HG03439 (cell line): ENCODE results near the gene RSPO4.

Source experiments
- ATAC-seq: cut with Tn5 transposase; IDR thresholded peaks from one replicate; pipeline ENCODE4 v1.9.1; 2021; ENCODE audit warnings: mild to moderate bottlenecking, moderate library complexity; ENCODE audit not compliant: unreplicated experiment

The RSPO4 gene

DNA sequence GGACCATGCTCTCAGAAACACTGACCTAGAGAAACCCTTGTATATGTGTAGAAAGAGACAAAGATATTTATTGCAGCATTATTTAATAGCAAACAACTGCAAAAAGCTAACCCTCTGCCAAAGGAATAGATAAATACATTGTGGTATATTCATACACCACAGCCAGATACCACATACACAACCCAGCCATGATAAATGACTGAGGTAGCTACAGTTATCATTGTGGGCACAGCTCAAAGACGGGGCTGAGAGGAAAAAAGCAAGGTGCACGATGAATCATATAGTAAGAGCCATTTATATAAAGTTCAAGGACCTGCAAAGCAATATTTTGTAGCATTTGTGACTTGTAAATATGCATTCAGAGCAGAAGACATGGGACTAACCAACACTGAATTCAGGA, 30.8 kb downstream of the RSPO4 start:
- ATAC-seq = no peak

DNA sequence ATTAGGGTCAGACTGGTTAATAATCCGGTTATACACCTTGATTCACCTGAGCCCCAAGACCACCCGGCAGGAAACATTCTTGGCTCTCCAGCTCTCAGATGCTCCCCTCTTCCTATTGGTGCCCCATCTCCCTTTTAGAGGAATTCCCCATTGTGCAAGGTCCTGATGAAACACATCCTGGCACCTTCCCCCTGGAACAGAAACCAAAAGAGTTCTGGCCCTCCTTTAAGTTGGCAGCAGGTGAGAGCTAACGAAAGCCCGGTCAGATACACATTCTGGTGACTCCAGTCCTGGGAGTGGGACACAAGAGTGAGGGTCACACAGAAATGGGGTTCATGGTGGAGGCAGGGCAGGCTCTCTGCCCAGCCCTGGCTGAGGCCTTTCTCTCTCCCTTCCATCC, 32.2 kb downstream of the RSPO4 start:
- no peak for ATAC-seq

DNA sequence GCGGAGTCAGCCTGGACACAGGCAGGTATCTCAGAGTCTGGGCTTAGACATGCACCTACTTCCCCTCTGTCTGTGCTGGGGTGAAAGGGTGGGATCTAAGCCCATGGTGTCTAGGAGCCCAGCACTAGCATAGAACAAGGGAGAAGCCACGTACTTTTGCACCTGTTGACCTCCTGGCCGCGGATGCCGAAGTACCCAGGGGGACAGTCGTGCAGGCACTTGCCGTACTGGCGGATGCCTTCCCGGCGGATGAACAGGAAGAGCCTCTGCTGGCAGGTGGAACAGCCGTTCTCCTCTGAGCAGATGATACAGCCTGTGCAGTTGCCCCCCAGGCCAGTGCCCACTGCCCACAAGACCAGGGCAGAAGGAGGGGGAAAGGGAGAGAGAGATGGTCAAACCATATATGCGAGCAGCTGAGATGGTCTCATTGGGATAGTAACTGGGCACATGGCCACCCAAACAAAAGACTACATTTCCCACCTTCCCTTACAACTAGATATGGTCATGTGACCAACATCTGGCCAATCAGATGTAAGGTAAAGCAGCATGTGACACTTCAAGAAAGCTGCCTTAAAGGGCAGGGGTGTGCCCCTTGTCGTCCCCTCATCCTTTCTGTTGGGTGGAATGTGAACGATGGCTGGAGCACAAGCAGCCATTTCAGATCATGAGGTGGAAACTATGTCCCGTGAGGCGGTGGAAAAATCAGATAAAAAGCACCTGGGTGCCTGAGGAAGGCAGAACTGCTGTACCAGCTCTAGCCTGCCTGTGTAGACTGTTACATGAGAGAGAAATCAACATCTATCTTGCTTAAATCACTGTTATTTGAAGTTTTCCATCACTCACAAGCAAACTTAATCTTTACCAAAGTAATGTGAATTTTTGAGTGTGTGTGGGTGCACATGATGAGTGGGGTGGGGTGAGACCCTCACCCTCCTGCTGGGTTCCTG, 34.0 kb downstream of the RSPO4 start:
- ATAC-seq = no peak

DNA sequence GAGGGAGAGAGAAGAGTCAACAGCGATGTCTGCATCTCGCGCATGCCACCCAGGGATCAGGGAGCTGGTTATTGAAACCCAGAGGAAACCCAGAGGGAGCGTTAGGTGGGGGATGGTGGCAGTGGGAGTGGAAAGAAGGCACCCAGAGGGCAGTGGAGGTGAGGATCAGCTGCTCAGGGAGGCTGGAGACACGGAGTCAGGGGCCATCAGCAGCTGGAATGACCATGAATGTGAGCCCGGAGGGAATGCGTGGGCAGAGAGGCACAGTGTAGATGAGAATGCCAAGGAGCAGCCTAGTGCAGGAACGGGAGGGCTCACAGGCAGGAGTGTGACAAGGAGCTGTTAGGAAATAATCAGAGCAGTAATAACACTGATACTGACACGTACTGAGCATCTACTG, 36.2 kb downstream of the RSPO4 start:
- ATAC-seq = no peak

DNA sequence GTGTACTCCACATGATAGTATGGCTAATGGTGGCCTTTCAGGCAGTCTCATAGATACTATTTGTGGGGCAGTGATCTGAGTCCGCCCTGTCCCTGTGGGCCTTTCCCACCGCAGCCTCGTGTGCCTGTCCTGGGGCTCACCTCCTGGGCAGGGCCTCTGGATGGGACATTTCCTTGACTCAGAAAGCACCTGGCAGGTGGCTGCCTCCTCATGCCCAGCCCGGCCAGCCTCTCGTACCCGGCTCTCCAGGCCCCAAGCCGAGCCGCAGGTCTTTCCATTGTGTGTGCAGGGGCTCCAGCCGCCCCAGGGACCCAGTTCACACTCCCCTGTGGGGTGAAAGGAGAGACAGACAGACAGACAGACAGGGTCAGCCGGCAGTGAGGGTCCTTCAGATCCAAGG, 38.3 kb downstream of the RSPO4 start:
- no peak for ATAC-seq

DNA sequence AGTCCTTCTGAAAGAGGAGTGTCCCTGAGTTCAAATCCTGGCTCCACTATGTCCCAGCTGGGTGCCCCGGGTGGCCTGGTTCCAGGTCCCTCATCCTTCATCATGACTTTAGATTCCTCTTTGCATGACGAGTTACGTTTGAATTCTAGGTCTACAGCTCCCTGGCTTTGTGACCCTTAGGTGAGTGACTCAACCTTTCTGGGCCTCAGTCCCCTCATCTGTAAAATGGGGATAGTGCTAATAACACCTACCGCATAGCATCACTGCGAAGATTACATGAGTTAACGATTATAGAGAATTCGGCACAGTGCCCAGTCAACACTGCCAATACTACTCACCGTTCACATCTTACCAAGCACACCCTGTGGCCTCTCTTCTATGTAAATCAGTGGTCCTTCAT, 39.4 kb downstream of the RSPO4 start:
- no peak for ATAC-seq

DNA sequence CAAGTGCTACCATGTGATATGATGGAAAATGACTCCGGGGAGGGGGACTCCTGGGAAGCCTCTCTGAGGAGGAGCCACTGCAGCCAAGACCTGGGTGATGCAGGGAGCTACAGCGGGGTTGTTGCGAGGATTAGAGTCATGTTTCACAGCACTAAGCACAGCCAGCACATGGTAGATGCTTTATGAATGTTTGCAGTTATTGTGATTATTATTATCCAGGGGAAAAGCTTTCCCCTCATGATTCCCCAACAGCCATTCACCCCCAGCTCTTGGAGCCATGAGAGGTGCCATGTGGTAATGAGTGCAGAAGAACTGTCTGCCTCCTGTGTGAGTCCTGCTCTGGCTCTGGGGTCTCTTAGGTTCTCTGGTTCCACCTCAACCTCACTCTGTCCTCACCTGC, 39.9 kb downstream of the RSPO4 start:
- ATAC-seq = no peak

DNA sequence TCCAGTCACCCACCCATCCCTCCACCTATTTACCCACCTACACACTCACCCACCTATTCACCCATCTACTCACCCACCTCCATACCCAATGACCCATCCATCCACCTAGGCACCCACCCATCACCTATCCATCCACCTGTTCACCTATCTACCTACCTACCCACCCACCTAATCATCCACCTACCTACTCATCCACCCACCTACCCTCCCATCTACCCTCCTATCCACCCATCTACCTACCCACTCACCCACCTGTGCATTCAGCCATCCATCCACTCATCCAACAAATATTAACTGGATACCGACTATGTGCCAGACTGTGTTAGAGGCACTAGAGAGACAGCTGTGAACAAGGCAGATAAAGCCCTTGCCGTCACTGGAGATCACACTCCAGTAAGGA, 40.3 kb downstream of the RSPO4 start:
- ATAC-seq = no peak

DNA sequence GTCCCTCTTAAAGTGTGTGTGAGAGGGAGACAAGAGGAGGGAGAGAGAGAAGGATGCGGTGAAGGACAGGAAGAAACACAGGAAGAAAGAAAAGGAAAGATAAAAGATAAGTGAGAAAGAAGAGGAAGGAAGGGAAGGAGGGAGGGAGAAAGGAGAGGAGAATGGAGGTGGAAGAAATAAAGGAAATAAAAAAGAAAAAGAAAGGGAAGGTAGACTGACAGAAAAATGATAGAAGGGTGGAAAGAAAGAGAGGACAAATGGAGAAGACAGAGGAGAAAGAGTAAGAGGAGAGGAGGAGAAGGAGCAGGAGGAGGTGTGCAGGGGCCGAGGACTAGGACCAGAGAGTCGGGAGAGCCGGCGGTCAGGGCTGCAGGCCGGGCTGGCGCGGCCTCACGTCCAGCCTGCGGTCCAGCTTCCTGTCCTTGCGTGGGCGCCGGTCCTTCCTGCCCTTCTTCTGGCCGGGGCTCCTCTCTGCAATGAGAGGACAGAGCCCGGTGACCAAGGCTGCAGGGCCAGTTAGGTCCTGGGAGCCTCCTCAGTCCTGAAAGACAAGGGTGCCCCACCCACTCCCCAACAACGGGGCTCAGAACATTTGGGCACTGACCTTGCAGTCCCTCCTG, 42.0 kb downstream of the RSPO4 start:
- ATAC-seq = no peak

DNA sequence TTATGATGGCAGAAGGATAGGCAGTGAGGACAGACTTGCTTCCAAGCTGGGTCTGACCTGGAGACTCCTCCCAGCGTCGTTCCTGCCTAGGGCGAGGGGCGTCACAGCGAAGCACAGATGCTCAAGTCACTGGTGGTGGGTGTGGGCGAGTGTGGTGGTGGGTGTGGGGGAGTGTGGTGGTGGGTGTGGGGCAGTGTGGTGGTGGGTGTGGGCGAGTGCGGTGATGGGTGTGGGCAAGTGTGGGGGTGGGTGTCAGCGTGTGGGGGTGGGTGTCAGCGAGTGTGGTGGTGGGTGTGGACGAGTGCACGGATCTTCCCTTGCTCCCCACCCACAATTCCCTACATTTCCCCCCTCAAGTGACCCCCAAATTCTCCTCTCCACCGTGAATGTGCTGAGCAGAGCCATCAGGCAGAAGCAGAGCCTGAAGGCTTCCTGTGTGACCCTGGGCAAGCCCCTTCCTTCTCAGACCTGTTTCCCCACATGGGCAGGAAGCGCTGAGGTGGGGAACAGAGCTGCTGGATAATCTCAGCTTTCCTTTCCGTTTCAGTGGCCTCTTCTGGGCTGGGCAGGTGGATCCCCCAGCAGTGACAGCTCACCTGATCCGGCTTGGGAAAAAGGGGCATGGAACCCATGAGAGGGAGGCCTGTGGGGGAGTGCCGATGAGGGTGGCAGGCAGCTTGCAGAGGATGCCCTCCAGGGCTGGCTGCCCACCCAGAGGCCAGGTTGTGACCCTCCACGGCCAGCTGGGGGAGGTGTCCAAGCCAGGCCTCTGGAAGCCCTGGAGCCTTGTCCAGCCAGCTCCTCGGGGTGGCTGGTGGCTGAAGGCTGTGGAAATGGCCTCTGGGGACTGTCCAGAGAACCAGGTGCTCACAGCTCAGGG, 42.9 kb downstream of the RSPO4 start:
- ATAC-seq = no peak

DNA sequence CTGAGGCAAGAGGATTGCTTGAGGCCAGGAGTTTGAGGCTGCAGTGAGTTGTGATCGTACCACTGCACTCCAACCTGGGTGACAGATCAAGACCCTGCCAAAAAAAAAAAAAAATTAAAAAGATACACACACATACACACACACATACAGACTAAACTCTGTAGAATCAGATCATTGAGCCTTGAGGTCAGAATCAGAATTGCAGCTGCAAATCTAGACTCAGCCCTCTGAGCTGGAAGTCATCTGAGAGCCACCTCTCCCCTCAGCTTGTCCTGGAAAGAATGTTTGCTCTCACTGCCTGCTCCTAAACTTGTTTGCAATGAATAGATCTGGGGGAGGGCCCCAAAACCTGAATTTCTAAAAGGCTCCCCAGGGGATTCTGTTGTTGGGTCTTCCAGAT, 44.6 kb downstream of the RSPO4 start:
- no peak for ATAC-seq

DNA sequence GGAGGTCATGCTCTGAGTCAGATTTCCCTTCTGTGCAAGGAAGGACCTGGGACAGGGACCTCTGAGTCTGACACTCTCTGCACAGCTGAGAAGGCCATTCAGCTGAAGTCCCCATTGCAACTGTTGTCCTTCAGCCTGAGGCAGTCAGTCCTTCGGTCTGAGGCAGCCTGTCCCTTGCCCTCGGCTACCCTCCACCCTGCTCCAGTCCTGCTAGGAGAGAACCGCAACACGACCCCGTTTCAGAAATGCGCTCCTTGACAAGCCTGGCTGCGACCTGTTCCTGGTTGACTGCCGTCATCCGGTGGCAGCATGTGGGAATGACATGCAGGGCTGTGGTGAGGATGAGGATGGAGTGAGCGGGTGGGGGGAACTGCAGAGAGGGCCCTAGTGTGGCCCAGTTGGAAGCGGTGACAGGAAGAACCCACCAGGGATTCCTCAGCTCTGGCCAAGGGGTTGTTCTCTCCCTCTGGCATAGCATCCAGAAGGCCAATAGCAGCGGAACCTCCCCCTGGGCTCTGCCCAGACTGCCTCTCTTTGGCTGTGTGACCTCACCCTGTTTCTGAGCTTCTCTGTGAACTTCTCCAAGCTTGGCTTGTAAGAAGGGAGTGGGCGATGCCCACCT, 45.7 kb downstream of the RSPO4 start:
- no peak for ATAC-seq

DNA sequence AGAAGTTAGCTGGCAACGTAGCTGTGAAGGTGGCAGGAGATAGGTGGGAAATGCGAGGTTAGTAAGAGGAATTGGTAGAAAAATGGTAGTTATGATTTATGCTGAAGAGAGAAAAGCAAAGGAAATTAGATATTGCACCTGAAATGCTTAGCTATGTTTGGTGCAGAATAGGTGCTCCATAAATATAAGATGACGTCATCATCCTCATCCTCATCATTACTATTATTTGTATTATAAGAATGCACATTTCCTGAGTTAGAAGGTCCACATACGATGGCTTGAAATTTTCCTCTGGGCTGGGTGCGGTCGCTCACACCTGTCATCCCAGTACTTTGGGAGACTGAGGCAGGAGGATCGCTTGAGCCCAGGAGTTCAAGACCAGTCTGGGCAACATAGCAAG, 46.5 kb downstream of the RSPO4 start:
- no peak for ATAC-seq

DNA sequence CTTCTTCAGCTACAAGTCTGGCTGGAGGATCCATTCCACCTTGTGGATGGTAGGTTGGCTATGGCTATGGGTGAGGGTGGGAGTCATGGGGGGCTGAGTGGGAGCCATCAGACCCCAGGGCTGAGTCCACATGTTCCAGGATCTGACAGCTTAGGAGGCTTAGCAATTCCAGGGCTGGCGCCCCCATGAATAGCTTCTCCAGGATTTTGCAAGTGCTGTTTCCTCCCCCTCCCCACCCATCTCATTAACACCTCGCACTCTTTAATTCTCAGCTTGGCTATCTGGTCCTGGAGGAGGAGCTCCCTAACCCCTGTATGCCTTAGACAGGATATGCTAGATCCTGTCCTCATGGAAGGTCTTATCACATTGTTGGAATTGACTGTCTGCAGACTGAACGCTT, 47.0 kb downstream of the RSPO4 start:
- no peak for ATAC-seq

DNA sequence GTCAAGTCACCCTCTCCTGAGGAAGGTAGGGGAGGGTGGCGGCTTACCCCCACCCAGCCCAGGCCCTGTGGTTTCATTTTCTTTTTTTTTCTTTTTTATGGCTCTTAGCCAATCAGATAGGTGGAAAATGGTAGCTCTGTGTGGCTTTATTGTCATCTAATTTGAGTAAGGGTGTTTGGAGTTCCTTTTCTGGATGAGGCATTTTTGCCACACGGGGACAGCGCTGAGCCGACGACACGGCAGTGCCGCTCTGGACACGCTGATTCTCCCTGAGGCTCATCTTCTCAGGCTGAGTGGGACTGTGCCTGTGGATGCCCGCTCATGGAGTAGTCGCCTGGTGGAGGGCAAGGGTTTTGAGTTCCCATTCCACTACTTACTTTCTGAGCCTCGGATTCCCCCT, 48.4 kb downstream of the RSPO4 start:
- no peak for ATAC-seq

DNA sequence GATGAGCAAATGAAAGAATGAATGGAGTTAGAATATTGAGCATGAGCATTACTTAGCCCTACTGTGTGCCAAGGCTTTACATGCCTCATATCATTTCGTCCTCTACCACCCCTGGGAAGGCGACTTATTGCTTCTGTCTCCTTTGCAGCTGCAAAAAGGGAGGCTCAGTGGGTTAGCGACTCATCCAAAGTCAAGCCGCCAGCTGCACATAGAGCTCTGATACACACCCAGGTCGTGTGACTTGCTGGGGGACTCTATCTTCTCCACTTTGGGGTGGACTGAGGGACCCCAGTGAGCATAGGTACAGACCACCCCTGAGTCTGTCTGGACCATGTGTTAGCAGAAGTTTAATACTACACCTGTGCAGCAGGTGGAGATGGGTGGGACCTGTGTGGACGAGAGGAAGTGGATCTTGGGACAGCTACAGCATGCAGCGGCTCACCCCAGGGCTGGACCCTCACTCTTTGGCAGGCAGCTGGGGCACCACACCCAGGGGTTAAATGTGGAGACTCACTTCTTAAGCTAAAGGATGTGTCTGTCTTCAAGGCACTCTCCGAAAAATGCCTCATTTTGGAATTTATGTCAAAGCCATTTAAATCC, 49.8 kb downstream of the RSPO4 start:
- ATAC-seq = no peak

DNA sequence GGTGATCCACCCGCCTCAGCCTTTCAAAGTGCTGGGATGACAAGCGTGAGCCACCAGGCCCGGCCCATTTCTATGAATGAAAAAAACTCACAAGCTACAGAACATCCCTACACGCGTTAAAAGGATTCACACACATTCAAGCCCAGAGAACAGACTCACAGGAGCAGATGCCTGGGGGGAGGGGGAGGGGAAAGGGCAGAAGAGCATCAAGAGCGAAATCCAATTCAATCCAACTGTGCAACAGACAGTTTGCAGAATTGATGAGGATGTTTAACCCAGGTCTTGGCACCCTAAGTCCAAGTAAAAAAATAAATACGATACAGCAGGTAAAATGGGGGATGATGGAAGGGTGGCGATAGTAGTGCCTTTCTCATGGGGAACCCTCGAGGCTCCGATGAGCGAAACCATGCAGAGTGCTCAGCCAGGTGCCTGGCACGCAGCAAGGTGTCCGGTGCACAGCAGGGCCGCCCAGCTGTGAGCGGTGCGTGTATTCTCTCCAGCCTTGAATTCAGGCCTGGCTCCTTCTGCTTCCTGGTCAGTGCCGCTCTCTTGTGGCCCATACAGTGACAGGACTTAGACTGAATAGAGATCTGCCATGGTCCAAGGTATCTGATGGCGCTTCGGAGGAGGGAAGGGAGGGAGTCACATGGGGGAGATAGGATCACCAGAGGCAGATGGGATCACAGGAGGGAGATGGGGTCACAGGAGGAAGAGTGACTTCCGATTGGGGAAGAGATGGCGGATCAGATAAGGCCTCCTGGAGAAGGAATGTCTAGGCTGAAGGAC, 50.5 kb downstream of the RSPO4 start:
- ATAC-seq = no peak

DNA sequence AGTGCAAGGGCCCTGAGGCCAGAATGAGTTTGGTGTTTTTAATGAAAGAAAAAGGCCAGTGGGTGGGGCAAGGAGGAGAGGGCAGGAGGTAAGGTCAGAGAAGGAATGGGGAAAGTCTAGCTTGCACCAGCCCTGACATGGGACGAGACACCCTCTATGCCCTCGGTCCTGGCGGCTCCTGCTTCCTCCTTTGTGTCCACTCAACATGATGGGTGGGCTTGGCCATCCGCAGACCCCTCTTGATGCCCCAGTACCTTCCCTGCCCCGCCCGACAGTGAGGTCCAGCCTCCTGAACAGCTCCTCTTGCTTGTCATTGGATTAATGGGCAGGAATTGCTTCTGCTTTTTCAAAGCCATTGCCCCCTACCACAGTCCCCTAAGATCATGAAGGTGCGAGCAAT, 52.4 kb downstream of the RSPO4 start:
- ATAC-seq = no peak

DNA sequence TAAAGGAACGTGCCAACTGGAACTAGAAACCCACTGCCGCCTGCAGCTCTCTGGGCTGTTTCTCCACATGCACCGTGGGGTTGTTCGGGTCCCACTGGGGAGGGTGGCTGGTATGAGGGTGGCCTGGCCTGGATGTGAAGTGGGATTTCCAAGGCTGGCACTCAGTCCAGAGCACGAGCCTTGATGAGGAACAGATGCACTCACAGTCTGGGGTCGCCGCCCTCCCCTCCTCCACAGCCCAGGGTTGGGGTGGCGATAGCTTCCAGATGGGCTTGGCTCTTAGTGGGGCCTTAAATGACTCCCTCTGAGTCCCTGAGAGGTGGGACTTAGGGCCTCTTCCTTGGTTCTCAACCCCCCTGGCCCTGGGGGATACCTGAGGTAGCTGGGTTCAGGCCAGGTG, 55.3 kb downstream of the RSPO4 start:
- no peak for ATAC-seq

DNA sequence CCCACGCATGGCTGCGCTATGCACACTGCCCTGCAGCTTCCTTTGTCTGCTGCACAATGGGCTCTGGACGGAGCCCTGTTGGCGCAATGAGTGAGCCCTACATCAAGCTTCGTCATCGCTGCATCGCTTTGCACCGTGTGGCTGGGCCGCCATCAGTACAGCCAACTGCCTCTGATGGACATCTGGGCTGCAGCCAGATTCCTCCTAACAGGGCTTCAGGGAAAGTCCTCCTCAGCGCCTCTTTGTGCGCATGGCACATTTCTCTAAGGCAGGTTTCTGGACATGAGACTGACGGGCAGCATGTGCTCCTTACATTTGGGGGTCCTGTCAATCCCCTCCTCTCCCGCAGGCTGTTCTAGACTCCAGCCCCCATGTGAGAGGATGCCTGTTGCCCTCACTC, 56.3 kb downstream of the RSPO4 start:
- no peak for ATAC-seq
